HG03378 (cell line): ENCODE measurements around the gene HIP1R.
A peak's percentile ranks its signal among the peaks of the same experiment; 100 is the strongest.
"Not testable (repeated sequence)": the region's sequence is repeated elsewhere in the genome, so short reads cannot be mapped to it uniquely, and the experiment has no call there.

ENCODE experiments used
- ATAC-seq: cut with Tn5 transposase; IDR thresholded peaks from one replicate; pipeline ENCODE4 v1.9.1; 2021; ENCODE audit warnings: mild to moderate bottlenecking, moderate library complexity; ENCODE audit not compliant: unreplicated experiment

HIP1R gene

GRCh38 chr12:122871851-122872780 is 36.9 kb downstream of the HIP1R start:
- no peak for ATAC-seq

GRCh38 chr12:122872815-122873361 is 37.6 kb downstream of the HIP1R start:
- ATAC-seq: no peak

- no peak for ATAC-seq
Measured at GRCh38 chr12:122873540-122873939, 38.3 kb downstream of the HIP1R start.

- ATAC-seq: no peak
Measured at GRCh38 chr12:122874081-122874480, 38.8 kb downstream of the HIP1R start.

- peak; percentile 58 for ATAC-seq
Measured at GRCh38 chr12:122875590-122876220, 40.4 kb downstream of the HIP1R start.

GRCh38 chr12:122876281-122876680 is 41.0 kb downstream of the HIP1R start:
- not testable (repeated sequence) for ATAC-seq

GRCh38 chr12:122876731-122877130 is 41.5 kb downstream of the HIP1R start:
- no peak for ATAC-seq

- ATAC-seq: no peak
Measured at GRCh38 chr12:122878780-122879612, 43.7 kb downstream of the HIP1R start.

- ATAC-seq: no peak
Measured at GRCh38 chr12:122880155-122880667, 45.0 kb downstream of the HIP1R start.

GRCh38 chr12:122880668-122881067 is 45.4 kb downstream of the HIP1R start:
- ATAC-seq: no peak

GRCh38 chr12:122882908-122883558 is 47.8 kb downstream of the HIP1R start:
- ATAC-seq: no peak

GRCh38 chr12:122884091-122884826 is 49.0 kb downstream of the HIP1R start:
- no peak for ATAC-seq

- ATAC-seq: no peak
Measured at GRCh38 chr12:122884860-122885259, 49.6 kb downstream of the HIP1R start.

GRCh38 chr12:122886161-122886560 is 50.9 kb downstream of the HIP1R start:
- ATAC-seq: no peak

- ATAC-seq: peak; percentile 84
Measured at GRCh38 chr12:122886851-122887818, 51.9 kb downstream of the HIP1R start.

GRCh38 chr12:122887819-122888212 is 52.6 kb downstream of the HIP1R start:
- ATAC-seq: peak; percentile 15

GRCh38 chr12:122888232-122888752 is 53.0 kb downstream of the HIP1R start:
- ATAC-seq: peak; percentile 25
